H1 (cell line): ENCODE results near the gene ASMTL. TPM values are rescaled to one million over a fixed set of nuclear protein-coding genes. Genes with fewer than 3 reads are reported as not detected.

Source experiments
- CTCF ChIA-PET: fragments of 300-600 bp; sonication (Branson Sonifier 250); formaldehyde crosslinking; loops from one replicate; lab custom pipeline; 2021; ENCODE audit not compliant: partially characterized antibody; lab: Charles Lee
- POLR2A ChIA-PET: fragments of 300-600 bp; sonication (Branson Sonifier 250); formaldehyde crosslinking; loops from one replicate; lab custom pipeline; 2021; ENCODE audit warnings: inconsistent platforms; ENCODE audit not compliant: partially characterized antibody; lab: Charles Lee
- DNase-seq, 2 experiments: peaks; one replicate each; pipeline versions ENCODE4 v3.0.0 to v3.0.0-alpha.2; 2010 to 2022; ENCODE audit warnings: low spot score in 2 of 2, low read depth in 1 of 2, mixed read lengths in 1 of 2
- FAIRE-seq: peaks from 2 replicates; lab custom pipeline; 2011; peaks lifted over from hg19 to GRCh38; lab: Jason Lieb, UNC
- H2AFZ ChIP-seq: 2 replicates; pipeline ENCODE4 v1.8.1; 2012; ENCODE audit warnings: low read length, inconsistent platforms
- H2AK5ac ChIP-seq: 2 replicates; pipeline ENCODE4 v1.6.1; 2013; ENCODE audit warnings: low read depth, low read length
- H2BK120ac ChIP-seq: replicated peaks from 2 replicates; pipeline ENCODE3; 2013; ENCODE audit warnings: low read depth, low read length, inconsistent platforms
- H2BK12ac ChIP-seq: 2 replicates; pipeline ENCODE4 v1.6.1; 2013; ENCODE audit warnings: low read depth, low read length
- H2BK15ac ChIP-seq: 2 replicates; pipeline ENCODE4 v1.6.1; 2013; ENCODE audit warnings: low read length
- H2BK20ac ChIP-seq: 2 replicates; pipeline ENCODE4 v1.6.1; 2013; ENCODE audit warnings: low read length
- H2BK5ac ChIP-seq: 2 replicates; pipeline ENCODE4 v1.6.1; 2013; ENCODE audit warnings: low read depth, low read length
- H3K14ac ChIP-seq: 2 replicates; pipeline ENCODE4 v1.6.1; 2013; ENCODE audit warnings: inconsistent platforms; ENCODE audit not compliant: insufficient read length
- H3K18ac ChIP-seq: 2 replicates; pipeline ENCODE4 v1.6.1; 2013; ENCODE audit warnings: low read length; ENCODE audit errors: extremely low read depth
- H3K23ac ChIP-seq: 2 replicates; pipeline ENCODE4 v1.6.1; 2013; ENCODE audit warnings: inconsistent platforms; ENCODE audit not compliant: insufficient read length
- H3K23me2 ChIP-seq: 2 replicates; pipeline ENCODE4 v1.6.1; 2013; ENCODE audit warnings: low read depth, low read length
- H3K27ac ChIP-seq: 2 replicates; pipeline ENCODE4 v1.6.1; 2011; ENCODE audit warnings: low read depth, low read length, inconsistent platforms
- H3K27me3 ChIP-seq, 4 experiments: replicated peaks in 1 of 4; 1 replicate in 1 of 4; 2 replicates in 3 of 4; pipeline versions ENCODE4 v1.6.1 to v1.8.1; 2011 to 2013; ENCODE audit warnings: low read length in 3 of 4, mild to moderate bottlenecking in 3 of 4, inconsistent platforms in 2 of 4, mixed read lengths in 2 of 4, moderate library complexity in 1 of 4; ENCODE audit not compliant: control insufficient read depth in 3 of 4, insufficient read depth in 3 of 4; ENCODE audit errors: extremely low read depth in 1 of 4
- H3K36me3 ChIP-seq, 4 experiments: 2 replicates each; pipeline versions ENCODE4 v1.6.1 to v1.8.1; 2011 to 2013; ENCODE audit warnings: mild to moderate bottlenecking in 4 of 4, low read length in 3 of 4, moderate library complexity in 2 of 4, control low read depth in 1 of 4, inconsistent platforms in 1 of 4; ENCODE audit not compliant: insufficient read depth in 4 of 4, control insufficient read depth in 2 of 4
- H3K4ac ChIP-seq: replicated peaks from 2 replicates; pipeline ENCODE3; 2013; ENCODE audit warnings: low read length, low read depth, mixed read lengths, inconsistent platforms; ENCODE audit not compliant: insufficient read length
- H3K4me1 ChIP-seq, 4 experiments: replicated peaks in 1 of 4; 1 replicate in 1 of 4; 2 replicates in 3 of 4; pipeline versions ENCODE4 v1.6.1 to v1.8.1; 2011 to 2013; ENCODE audit warnings: low read length in 3 of 4, inconsistent platforms in 2 of 4, mixed read lengths in 1 of 4; ENCODE audit not compliant: insufficient read depth in 4 of 4, control insufficient read depth in 3 of 4
- H3K4me2 ChIP-seq, 2 experiments: 2 replicates each; pipeline versions ENCODE4 v1.6.1 to v1.8.1; 2011 to 2013; ENCODE audit warnings: low read depth in 2 of 2, low read length in 2 of 2, control low read depth in 1 of 2, inconsistent platforms in 1 of 2, mild to moderate bottlenecking in 1 of 2; ENCODE audit not compliant: insufficient read depth in 1 of 2
- H3K4me3 ChIP-seq, 4 experiments: fragments of 200-600, 300-600 bp in 1 of 4; sonication (generic), shearing (Covaris generic), sonication (Bioruptor Twin) in 1 of 4; 2 replicates each; pipeline versions ENCODE4 v1.5.1 to v1.8.1; 2011 to 2016; ENCODE audit warnings: low read length in 4 of 4, low read depth in 3 of 4, control low read depth in 2 of 4, inconsistent platforms in 2 of 4, mild to moderate bottlenecking in 2 of 4, mixed read lengths in 1 of 4, moderate library complexity in 1 of 4; ENCODE audit not compliant: insufficient read depth in 2 of 4; ENCODE audit errors: extremely low read depth in 1 of 4
- H3K56ac ChIP-seq: replicated peaks from 2 replicates; pipeline ENCODE3; 2013; ENCODE audit warnings: low read depth, mild to moderate bottlenecking, mixed read lengths, low read length, inconsistent platforms; ENCODE audit not compliant: insufficient read length
- H3K79me1 ChIP-seq: 2 replicates; pipeline ENCODE4 v1.6.1; 2013; ENCODE audit warnings: low read depth, low read length, control low read depth
- H3K79me2 ChIP-seq, 2 experiments: 2 replicates each; pipeline versions ENCODE4 v1.6.1 to v1.8.1; 2012 to 2013; ENCODE audit warnings: low read length in 2 of 2, mild to moderate bottlenecking in 2 of 2, inconsistent platforms in 1 of 2; ENCODE audit not compliant: insufficient read depth in 2 of 2, control insufficient read depth in 1 of 2
- H3K9ac ChIP-seq, 4 experiments: replicated peaks in 1 of 4; 1 replicate in 1 of 4; 2 replicates in 3 of 4; pipeline versions ENCODE4 v1.6.1 to v1.8.1; 2011 to 2013; ENCODE audit warnings: low read depth in 3 of 4, low read length in 3 of 4, control low read depth in 2 of 4, mild to moderate bottlenecking in 2 of 4, moderate library complexity in 2 of 4, inconsistent platforms in 1 of 4; ENCODE audit errors: extremely low read depth in 1 of 4
- H3K9me3 ChIP-seq, 2 experiments: 2 replicates each; pipeline versions ENCODE4 v1.6.1 to v1.8.1; 2012 to 2013; ENCODE audit warnings: mild to moderate bottlenecking in 2 of 2, moderate library complexity in 2 of 2, control low read depth in 1 of 2, inconsistent platforms in 1 of 2, low read depth in 1 of 2, low read length in 1 of 2, mixed read lengths in 1 of 2; ENCODE audit not compliant: insufficient read depth in 2 of 2
- H4K20me1 ChIP-seq, 2 experiments: replicated peaks in 1 of 2; 2 replicates each; pipeline versions ENCODE3 to v1.8.1; 2011 to 2013; ENCODE audit warnings: inconsistent platforms in 2 of 2, low read length in 2 of 2, mild to moderate bottlenecking in 1 of 2; ENCODE audit not compliant: insufficient read depth in 2 of 2, control insufficient read depth in 1 of 2
- H4K5ac ChIP-seq: 2 replicates; pipeline ENCODE4 v1.6.1; 2013; ENCODE audit warnings: low read length, low read depth, mixed read lengths, inconsistent platforms; ENCODE audit not compliant: insufficient read length
- H4K8ac ChIP-seq: 2 replicates; pipeline ENCODE4 v1.8.0; 2013; ENCODE audit warnings: mild to moderate bottlenecking, moderate library complexity, low read length, inconsistent platforms; ENCODE audit not compliant: insufficient read depth; ENCODE audit errors: extremely low read depth
- H4K91ac ChIP-seq: replicated peaks from 2 replicates; pipeline ENCODE3; 2013; ENCODE audit warnings: low read length, mixed read lengths, inconsistent platforms; ENCODE audit not compliant: insufficient read length
- JUN ChIP-seq: IDR thresholded peaks from 2 replicates; pipeline ENCODE4 v1.6.1; 2011; ENCODE audit warnings: low read depth, mild to moderate bottlenecking, improper control_type of control experiment, low read length
- MAFK ChIP-seq: IDR thresholded peaks from 2 replicates; pipeline ENCODE4 v1.6.1; 2012; ENCODE audit warnings: low read depth, mild to moderate bottlenecking, improper control_type of control experiment, low read length
- NRF1 ChIP-seq: IDR thresholded peaks from 2 replicates; pipeline ENCODE4 v1.6.1; 2011; ENCODE audit warnings: mild to moderate bottlenecking, low read depth, low read length, improper control_type of control experiment
- PHF8 ChIP-seq: fragments of 200-600 bp; sonication (generic); conservative IDR thresholded peaks from 2 replicates; pipeline ENCODE4 v1.7.1; 2012; ENCODE audit warnings: low read depth, mild to moderate bottlenecking, inconsistent platforms, low read length, moderate library complexity
- RFX5 ChIP-seq: IDR thresholded peaks from 2 replicates; pipeline ENCODE4 v1.6.1; 2011; ENCODE audit warnings: low read depth, low read length, improper control_type of control experiment, borderline replicate concordance
- SIX5 ChIP-seq: IDR thresholded peaks from 2 replicates; pipeline ENCODE4 v1.6.1; 2011; ENCODE audit warnings: mild to moderate bottlenecking, low read depth, low read length
- TAF7 ChIP-seq: optimal IDR thresholded peaks from 2 replicates; pipeline ENCODE3; 2011; ENCODE audit warnings: low read depth, mild to moderate bottlenecking, inconsistent platforms, low read length, moderate library complexity, borderline replicate concordance
- polyA plus RNA-seq, 7 experiments: library from polyadenylated mRNA; depleted of rRNA in 3 of 7; stranded (reverse) in 5 of 7; unstranded in 2 of 7; fragments of >200 nt in 5 of 7; fragments of 200-250 nt in 2 of 7; gene quantifications; 1 replicate in 5 of 7; 2 replicates in 1 of 7; 4 replicates in 1 of 7; pipeline versions ENCODE4 v1.2.1 to v1.2.3, GENCODE V29; 2011 to 2013; ENCODE audit warnings: missing spikeins in 2 of 7, mixed read lengths in 2 of 7
- total RNA-seq: library from RNA; stranded (reverse); fragmentation: NEBNext Ultra II Directional; extraction: Animal tissue kit (Norgen Biotek cat#: 25700); gene quantifications from 2 replicates; pipeline ENCODE4 v1.2.1, GENCODE V29; 2021

Gene ASMTL
- total and polyA plus RNA-seq, 2 of the 8 experiments (the other 6 are each of a cell fraction or from before 2014, with no cell fraction given): 75.6 to 81.4 TPM

- H3K79me1 ChIP-seq: no peaks in the 10 kb centered on the region
- H2BK12ac ChIP-seq: no peak overlapping the region
- no peak overlapping the region for H3K4ac ChIP-seq
- no peak overlapping the region for H3K4me3 ChIP-seq
- no peak overlapping the region for H3K18ac ChIP-seq
- H3K27me3 ChIP-seq: no peaks in the 10 kb centered on the region; a peak in 1 of 7 replicates
- no peaks in the 10 kb centered on the region for H3K36me3 ChIP-seq
- TF ChIP-seq NRF1 (no peak), TAF7 (no peak), SIX5 (no peak), RFX5 (no peak), JUN (no peak), PHF8 (no peak), MAFK (no peak)
- H4K8ac ChIP-seq: no peak overlapping the region
- no peak overlapping the region for H3K27ac ChIP-seq
- H3K56ac ChIP-seq: no peak overlapping the region
- no peaks in the 10 kb centered on the region for H3K9me3 ChIP-seq
- no peak overlapping the region for H3K9ac ChIP-seq
- no peak overlapping the region for H2BK120ac ChIP-seq
- no peak overlapping the region for H3K23ac ChIP-seq
- H3K79me2 ChIP-seq: no peaks in the 10 kb centered on the region
- ChIA-PET POLR2A (no interaction called here), CTCF (no interaction called here)
- no peak overlapping the region for H4K91ac ChIP-seq
- H4K20me1 ChIP-seq: no peaks in the 10 kb centered on the region
- H3K23me2 ChIP-seq: no peaks in the 10 kb centered on the region; the same call in 1 of the 2 replicates
- no peak overlapping the region for H4K5ac ChIP-seq
- FAIRE-seq (no peak), DNase-seq (no peak)
- H2BK15ac ChIP-seq: no peak overlapping the region
- no peak overlapping the region for H2BK5ac ChIP-seq
- H2BK20ac ChIP-seq: no peak overlapping the region
- H3K4me1 ChIP-seq: no peaks in the 10 kb centered on the region
- H3K4me2 ChIP-seq: no peak overlapping the region
- H3K14ac ChIP-seq: no peak overlapping the region
- H2AK5ac ChIP-seq: no peak overlapping the region
- H2AFZ ChIP-seq: no peak overlapping the region
These were observed 9.4 kb upstream of the ASMTL start for GRCh38 chrX:1462110-1462509.
